Measurements from ENCODE around the gene PLIN4.

PLIN4 gene

DNA sequence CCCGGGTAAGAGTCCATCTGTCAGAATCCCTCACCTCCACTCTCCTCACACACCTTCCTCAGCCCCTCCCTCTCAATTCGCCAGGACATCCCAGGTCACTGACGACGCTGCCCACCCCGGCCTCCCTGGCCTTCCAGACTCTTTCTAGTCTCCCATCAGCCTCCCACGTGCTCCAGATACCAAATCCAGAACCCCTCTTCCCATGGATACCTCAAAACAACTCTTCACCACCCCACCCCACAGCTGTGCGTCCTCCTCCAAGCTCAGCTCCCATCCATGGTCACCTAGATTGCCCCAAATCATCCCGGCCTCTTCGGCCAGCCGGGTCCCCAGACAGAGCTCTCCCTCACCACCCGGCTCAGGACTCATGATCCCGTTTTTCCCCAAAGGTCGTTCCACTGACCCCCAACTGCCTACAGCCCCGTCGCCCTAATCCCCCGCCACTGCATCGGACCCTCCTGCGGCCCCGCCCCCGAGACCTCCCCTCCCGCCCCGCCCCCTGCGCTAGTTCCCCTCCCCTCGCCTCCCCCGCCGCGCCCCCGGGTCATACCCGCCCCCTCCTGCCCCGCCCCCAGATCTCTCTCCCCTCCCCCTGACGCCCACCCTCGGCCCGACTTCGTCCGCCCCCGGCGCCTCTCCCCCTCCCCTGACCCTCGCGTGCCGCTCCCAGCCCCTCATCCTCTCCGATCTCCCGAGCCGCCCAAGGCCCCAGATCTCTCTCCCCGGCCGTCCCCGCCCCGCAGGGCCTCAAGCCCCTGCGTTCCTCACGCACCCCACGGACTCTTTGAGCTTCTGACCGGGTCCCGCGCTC is 61.2 kb downstream of the PLIN4 start:
- DNase-seq (ENCODE audit: low read depth in 1 of 2, low spot score in 1 of 2) = peak in 1 of 2 donors; percentile 46

GRCh38 chr19:4456476-4456842 is 61.8 kb downstream of the PLIN4 start:
- no peak for DNase-seq (ENCODE audit: low read depth in 1 of 2, low spot score in 1 of 2)

- DNase-seq (ENCODE audit: low read depth in 1 of 2, low spot score in 1 of 2) = no peak
Measured at GRCh38 chr19:4455719-4456475, 62.4 kb downstream of the PLIN4 start.

- DNase-seq (ENCODE audit: low read depth in 1 of 2, low spot score in 1 of 2) = no peak
Measured at GRCh38 chr19:4454747-4455718, 63.3 kb downstream of the PLIN4 start.

GRCh38 chr19:4453232-4454179 is 64.8 kb downstream of the PLIN4 start:
- no peak for DNase-seq (ENCODE audit: low read depth in 1 of 2, low spot score in 1 of 2)

GRCh38 chr19:4452230-4452990 is 65.9 kb downstream of the PLIN4 start:
- DNase-seq (ENCODE audit: low read depth in 1 of 2, low spot score in 1 of 2) = no peak

All from activated T-helper 1 cell treated with anti-CD3 and anti-CD28 coated beads, Interleukin-2, amount 50 U/mL, for 16 hours (primary cell).